Measurements from ENCODE around the gene TEKT2. TPM values are rescaled to one million over a fixed set of nuclear protein-coding genes. Genes with fewer than 3 reads are reported as not detected.

TEKT2 gene
- total and polyA plus RNA-seq, 2 donors (not counting 3 experiments of a cell fraction or from before 2014, with no cell fraction given): 0.38 to 0.61 TPM

DNA sequence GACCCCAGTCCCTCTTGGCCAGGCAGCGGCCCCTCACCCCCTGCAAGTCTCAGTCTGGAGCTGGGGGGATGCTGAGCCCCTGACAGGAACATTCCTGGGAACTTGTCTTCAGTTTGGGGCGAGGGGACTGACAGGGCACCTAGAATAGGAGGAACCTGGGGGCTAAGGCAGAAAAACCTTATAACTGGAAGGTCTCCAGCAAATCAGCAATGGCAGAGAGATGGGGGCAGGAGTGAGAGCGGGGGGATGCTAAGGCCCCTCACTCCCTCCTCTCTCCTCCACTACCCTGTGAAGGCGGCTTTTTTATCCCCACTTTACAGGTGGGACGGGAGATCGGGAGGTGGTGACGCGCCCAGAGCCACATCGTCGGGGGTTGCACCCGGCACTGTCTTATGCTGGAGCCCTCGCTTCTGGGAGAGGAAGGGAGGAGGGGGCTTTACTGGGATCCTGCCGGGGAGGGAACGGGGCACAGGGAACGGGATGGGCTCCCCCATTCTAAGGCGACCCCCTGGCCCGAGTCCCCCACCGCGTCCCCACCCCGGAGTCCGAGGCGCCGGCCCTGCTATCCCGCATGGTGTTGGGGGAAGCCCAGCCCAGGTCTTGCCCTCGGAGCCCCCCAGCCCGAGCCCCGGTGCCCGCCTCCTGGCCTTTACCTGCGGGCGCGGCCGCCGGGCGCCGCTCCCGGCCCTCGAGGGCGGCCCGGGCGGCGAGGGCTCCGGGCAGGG, 40.7 kb downstream of the TEKT2 start:
- intact Hi-C loops (cut with micrococcal nuclease): no loop called here
- dilution Hi-C loops (cut with MboI; ENCODE audit: extremely low pct_ligation_motif_present, low sequenced_read_pairs): no loop called here
- Histone ChIP-seq H3K27me3 (ENCODE audit: control insufficient read depth in 2 of 2, insufficient read depth in 2 of 2, low read length in 2 of 2) (peaks cover 5 to 9% of the 10 kb centered on the region in 2 experiments), H3K9ac (replicated peaks; ENCODE audit: extremely low read depth, insufficient read depth, low read length) (no peak overlapping the region), H2AFZ (ENCODE audit: low read depth, low read length) (peak overlapping the region; percentile 40), H4K20me1 (replicated peaks; ENCODE audit: control insufficient read depth, extremely low read depth, insufficient read depth, low read length) (no peaks in the 10 kb centered on the region), H3K27ac (ENCODE audit: insufficient read depth, low read depth, low read length) (no peak overlapping the region), H3K9me3 (replicated peaks; ENCODE audit: control insufficient read depth, insufficient read depth, low read length) (no peaks in the 10 kb centered on the region), H3K4me1 (ENCODE audit: control insufficient read depth, extremely low read depth, insufficient read depth, low read length) (no peaks in the 10 kb centered on the region), H3K4me2 (ENCODE audit: insufficient read depth, low read length) (no peak overlapping the region), H3K79me2 (ENCODE audit: control insufficient read depth, insufficient read depth, low read length) (no peaks in the 10 kb centered on the region), H3K36me3 (ENCODE audit: control insufficient read depth in 2 of 2, extremely low read depth in 1 of 2, insufficient read depth in 2 of 2, low read length in 2 of 2) (no peaks in the 10 kb centered on the region), H3K4me3 (replicated peaks in 1 of 3; ENCODE audit: insufficient read depth in 1 of 3, low read depth in 1 of 3, low read length in 3 of 3) (no peak overlapping the region), H3K9me1 (replicated peaks; ENCODE audit: control insufficient read depth, extremely low read depth, insufficient read depth, low read length) (no peaks in the 10 kb centered on the region)
- POLR2A ChIA-PET: no interaction called here
- no peak for TF ChIP-seq EZH2 (IDR thresholded peaks at IDR 0.05; ENCODE audit: borderline replicate concordance, low read depth, low read length, severe bottlenecking)
- no peak for TF ChIP-seq FOS (IDR thresholded peaks at IDR 0.05; ENCODE audit: borderline replicate concordance, insufficient read depth, low read length)
- no peak for TF ChIP-seq MYC (IDR thresholded peaks at IDR 0.05; ENCODE audit: low read depth, low read length)
- no peak for TF ChIP-seq JUN (IDR thresholded peaks at IDR 0.05; ENCODE audit: borderline replicate concordance, insufficient read depth, insufficient read length, low read depth)
- TF ChIP-seq, protein P1, sequence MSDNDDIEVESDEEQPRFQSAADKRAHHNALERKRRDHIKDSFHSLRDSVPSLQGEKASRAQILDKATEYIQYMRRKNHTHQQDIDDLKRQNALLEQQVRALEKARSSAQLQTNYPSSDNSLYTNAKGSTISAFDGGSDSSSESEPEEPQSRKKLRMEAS (IDR thresholded peaks at IDR 0.05; ENCODE audit: insufficient read depth, insufficient read length): no peak
- TF ChIP-seq GATA2 (IDR thresholded peaks at IDR 0.05; ENCODE audit: insufficient read depth, insufficient read length, low read depth, low read length): no peak
- no peak for TF ChIP-seq POLR2A (IDR thresholded peaks at IDR 0.05; ENCODE audit: low read depth, low read length)
- no peak for TF ChIP-seq POLR2AphosphoS5 (IDR thresholded peaks at IDR 0.05; ENCODE audit: insufficient read depth, low read depth, low read length)
- TF ChIP-seq CTCF (IDR thresholded peaks at IDR 0.05; ENCODE audit: extremely low read depth in 1 of 2, insufficient read depth in 1 of 2, low read depth in 1 of 2, low read length in 2 of 2): no peak
- DNase-seq (ENCODE audit: low read depth, low spot score): no peak
- CTCF ChIA-PET: no interaction called here
- no TSS peak for BruUV-seq (replicated peaks)
- no peak for FAIRE-seq
